ENCODE measurements around the gene MOB3B.
A peak's percentile ranks its signal among the peaks of the same experiment; 100 is the strongest.

The MOB3B gene

GRCh38 chr9:27541740-27542139 lies 12.1 kb upstream of the MOB3B start:
- DNase-seq, result no peak

- DNase-seq, result no peak
Measured at GRCh38 chr9:27540502-27540901, 10.9 kb upstream of the MOB3B start.

GRCh38 chr9:27539479-27540441 lies 10.1 kb upstream of the MOB3B start:
- DNase-seq, result peak in 5 of 58 donors; percentile 4 to 46 (median 35)

- DNase-seq, result no peak
Measured at GRCh38 chr9:27538647-27539046, 9.0 kb upstream of the MOB3B start.

GRCh38 chr9:27537756-27538155 lies 8.1 kb upstream of the MOB3B start:
- DNase-seq, result no peak

- DNase-seq, result peak in 1 of 58 donors; percentile 13
Measured at GRCh38 chr9:27537027-27537435, 7.4 kb upstream of the MOB3B start.

- DNase-seq, result no peak
Measured at GRCh38 chr9:27536168-27536567, 6.6 kb upstream of the MOB3B start.

- DNase-seq, result peak in 24 of 58 donors; percentile 4 to 87 (median 42)
Measured at GRCh38 chr9:27535701-27536118, 6.1 kb upstream of the MOB3B start.

GRCh38 chr9:27534658-27535209 lies 5.1 kb upstream of the MOB3B start:
- no peak for DNase-seq

DNA sequence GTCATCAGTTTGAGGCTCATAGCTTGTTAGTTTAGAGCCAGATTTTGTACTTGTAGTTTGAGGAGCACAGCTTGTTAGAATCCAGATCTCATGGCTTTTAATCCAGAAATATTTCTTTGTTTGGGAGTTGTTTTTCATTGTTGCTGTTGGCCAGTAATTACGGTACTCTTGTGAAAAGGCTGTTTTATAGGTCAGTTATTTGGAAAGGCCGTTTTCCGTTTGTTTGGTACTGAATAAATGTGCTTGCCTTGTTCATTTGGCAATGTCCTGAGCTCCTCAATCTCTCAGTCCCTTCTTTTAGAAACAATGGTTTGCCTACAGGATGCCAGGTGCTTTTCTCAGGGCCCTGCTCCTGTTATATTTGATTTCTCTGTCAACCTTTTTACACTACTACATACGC lies 4.5 kb upstream of the MOB3B start:
- DNase-seq, result no peak

- DNase-seq, result no peak
Measured at GRCh38 chr9:27533311-27533710, 3.7 kb upstream of the MOB3B start.

- no peak for DNase-seq
Measured at GRCh38 chr9:27532046-27532445, 2.4 kb upstream of the MOB3B start.

DNA sequence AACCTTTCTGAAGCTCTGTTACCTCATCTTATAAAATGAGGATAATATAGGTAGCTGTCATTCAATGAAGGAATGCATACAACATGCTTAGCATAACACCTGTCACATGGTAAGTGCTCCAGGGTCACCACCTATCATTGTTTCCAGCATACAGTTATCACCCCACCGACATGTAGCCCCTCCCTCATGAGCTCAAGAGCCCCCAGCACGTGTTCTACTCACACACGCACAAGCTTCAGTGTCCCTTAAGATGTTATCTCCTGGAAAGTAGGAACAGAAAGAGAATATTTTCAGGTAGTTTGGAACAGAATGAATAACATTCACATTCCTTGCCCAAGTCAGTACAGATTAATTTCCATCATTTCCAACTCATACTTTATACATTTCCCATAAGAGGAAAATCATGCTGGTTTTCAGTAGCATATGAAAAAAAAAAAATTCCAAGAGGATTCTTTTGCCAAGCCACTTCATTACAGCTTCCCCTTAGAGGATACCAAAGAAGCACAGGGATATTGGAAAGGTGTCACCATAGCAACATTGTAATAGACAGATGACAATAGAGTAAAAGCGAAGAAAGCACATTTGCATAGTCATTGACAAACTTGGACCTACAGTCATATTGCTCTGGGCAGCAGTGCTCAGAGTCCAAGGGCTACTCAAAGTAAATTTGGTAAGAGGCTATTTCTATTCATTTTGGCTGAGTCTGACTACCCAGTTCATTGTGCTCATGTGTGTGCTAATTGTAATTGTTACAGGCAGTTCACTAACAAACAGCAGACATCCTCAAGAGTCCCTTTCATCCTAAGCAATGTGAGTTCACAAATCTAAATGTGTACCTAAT lies 1.5 kb upstream of the MOB3B start:
- DNase-seq, result no peak

- peak in 32 of 58 donors; percentile 11 to 64 (median 42) for DNase-seq
Measured at GRCh38 chr9:27528886-27529315, 713 bp downstream of the MOB3B start.

- DNase-seq, result peak in 53 of 58 donors; percentile 4 to 84 (median 53)
Measured at GRCh38 chr9:27528076-27528885, 1.3 kb downstream of the MOB3B start.

DNA sequence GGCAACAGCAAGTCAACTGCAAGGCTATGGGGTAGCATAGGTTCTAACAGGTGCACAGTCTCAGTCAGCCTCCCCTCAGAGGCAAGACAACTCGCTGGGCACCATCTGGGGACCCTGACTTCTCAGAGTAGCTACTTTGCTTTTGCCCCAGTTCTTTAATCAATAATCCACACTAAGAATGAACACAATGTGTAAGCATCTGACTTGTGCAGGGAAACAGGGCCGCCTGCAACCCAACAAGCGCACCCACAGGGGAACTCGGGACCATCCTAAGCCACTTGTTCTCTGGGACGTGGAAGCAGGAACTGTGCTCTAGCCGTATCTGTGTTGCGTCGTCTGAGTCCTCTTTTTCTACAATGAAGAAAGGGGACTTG lies 1.9 kb downstream of the MOB3B start:
- peak in 12 of 58 donors; percentile 6 to 64 (median 40) for DNase-seq

GRCh38 chr9:27524236-27524635 lies 5.4 kb downstream of the MOB3B start, which contains the start of gene IFNK:
TSS of gene IFNK (plus strand) at chr9:27524290. CDS start at chr9:27524337, 47 bp downstream.
- no peak for DNase-seq

GRCh38 chr9:27523141-27523540 lies 6.5 kb downstream of the MOB3B start:
- no peak for DNase-seq

DNA sequence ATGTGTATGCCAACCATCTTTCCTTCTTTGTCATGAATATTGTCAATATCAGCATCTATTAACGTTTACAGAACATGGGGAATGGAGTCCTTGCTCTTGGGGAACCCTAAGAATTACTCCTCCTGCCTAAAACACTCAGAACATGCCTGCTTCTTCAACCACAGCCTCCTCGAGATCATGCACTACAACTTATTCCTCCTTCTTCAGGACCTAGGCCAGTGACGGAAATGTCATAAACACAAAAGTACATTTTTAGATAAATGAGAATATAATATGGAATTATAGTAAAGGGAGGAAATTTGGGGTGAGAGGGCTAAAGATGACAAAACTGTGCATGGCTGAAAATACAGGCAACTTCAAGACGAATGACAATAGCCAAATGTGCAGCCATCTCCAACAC lies 8.6 kb downstream of the MOB3B start:
- DNase-seq, result no peak

All from anterior cingulate cortex (tissue), 58 donors.